ENCODE measurements around the gene DNMT3B. TPM values are rescaled to one million over a fixed set of nuclear protein-coding genes. Genes with fewer than 3 reads are reported as not detected.
"Not testable (repeated sequence)": the region's sequence is repeated elsewhere in the genome, so short reads cannot be mapped to it uniquely, and the experiment has no call there.

Gene DNMT3B
- total and polyA plus RNA-seq, 9 of the 15 experiments (the other 6 are each of a cell fraction or from before 2014, with no cell fraction given): 9.3 to 74.8 (median 49.1) TPM

- no peak for TF ChIP-seq YY1 (IDR thresholded peaks at IDR 0.05; ENCODE audit: borderline replicate concordance in 1 of 3, control insufficient read depth in 1 of 3, extremely low read depth in 1 of 3, insufficient read depth in 3 of 3, insufficient read length in 1 of 3, insufficient replicate concordance in 2 of 3, low read depth in 1 of 3, low read length in 2 of 3)
- no peak for TF ChIP-seq FOXM1 (IDR thresholded peaks at IDR 0.05; ENCODE audit: low read depth)
- TF ChIP-seq FOXM1 (CRISPR knock-in tag; IDR thresholded peaks at IDR 0.05; ENCODE audit: low read depth): no peak
Observed at GRCh38 chr20:32764005-32764960, 2.1 kb downstream of the DNMT3B start (continued).

- H3K27me3 ChIP-seq (ENCODE audit: control insufficient read depth in 2 of 2, insufficient read depth in 2 of 2, low read length in 2 of 2); H3K9me1 ChIP-seq (ENCODE audit: control insufficient read depth, insufficient read depth, low read length); H4K20me1 ChIP-seq (replicated peaks; ENCODE audit: control insufficient read depth, insufficient read depth, low read length); in situ Hi-C loops (cut with MboI); CTCF ChIA-PET (ENCODE audit: low intra/inter-chr PET ratio); H3K9me3 ChIP-seq (replicated peaks; ENCODE audit: control insufficient read depth, insufficient read depth, low read depth, low read length); BruUV-seq (replicated peaks); FAIRE-seq; TF ChIP-seq ATF3 (CRISPR knock-in tag; conservative IDR thresholded peaks at IDR 0.05): not testable (repeated sequence)
- H3K4me3 ChIP-seq: peak overlapping the region; percentile 90; the same call in 1 of the 2 replicates
- peak overlapping the region; percentile 89 for H3K4me2 ChIP-seq (ENCODE audit: insufficient read depth, low read length)
- peak overlapping the region; percentile 86 for H3K27ac ChIP-seq (ENCODE audit: extremely low read depth, low read depth, low read length)
- intact Hi-C loops (cut with micrococcal nuclease): loop anchor here (2.0 kb wide), 1 partner anchor 23 kb away; the partner anchor contains the start of gene COMMD7
- POLR2A ChIA-PET: interaction anchor here (0.6 to 3.7 kb wide), 7 partner anchors 9 to 408 kb away, joined by 3 to 30 read pairs (median 4); partner anchors contain the start of gene COMMD7
- WGBS (ENCODE audit: insufficient coverage, low coverage, missing lambda C conversion rate): 32% methylated on average over 14 of the region's 17 CpGs
- peaks cover 74% of the 10 kb centered on the region for H3K79me2 ChIP-seq (ENCODE audit: control insufficient read depth, insufficient read depth, low read length)
- DNase-seq (ENCODE audit: extremely low read depth in 1 of 4, low spot score in 3 of 4) (peak in 1 of 4 experiments; percentile 28), ATAC-seq (0 out of 3 replicates have a peak, but pooled peaks have one; percentile 1)
- H3K9ac ChIP-seq (ENCODE audit: insufficient read depth in 1 of 2, low read depth in 2 of 2, low read length in 2 of 2): peak overlapping the region in 1 of 2 experiments; percentile 86; a peak in 2 of 4 replicates
- peaks cover 27 to 49% of the 10 kb centered on the region in 2 experiments; a peak in 4 of 5 replicates for H3K4me1 ChIP-seq (replicated peaks in 1 of 2; ENCODE audit: control insufficient read depth in 2 of 2, insufficient read depth in 2 of 2, low read length in 2 of 2)
- peaks cover 49% of the 10 kb centered on the region; the same call in 2 of the 3 replicates for H3K36me3 ChIP-seq (ENCODE audit: control insufficient read depth, insufficient read depth, low read length)
- 0 out of 2 replicates have a peak overlapping the region, but pooled peaks have one; percentile 37 for H2AFZ ChIP-seq (ENCODE audit: low read depth, low read length)
- TF ChIP-seq NFE2 (IDR thresholded peaks at IDR 0.05; ENCODE audit: low read depth) (peak; percentile 55; the same call in 1 of the 2 replicates), ZNF316 (IDR thresholded peaks at IDR 0.05) (peak; percentile 82), ZNF589 (CRISPR knock-in tag; IDR thresholded peaks at IDR 0.05; ENCODE audit: low read depth) (0 out of 2 replicates have a peak, but pooled peaks have one; percentile 30), ATF3 (IDR thresholded peaks at IDR 0.05) (peak; percentile 43), MAFF (IDR thresholded peaks at IDR 0.05; ENCODE audit: low read length) (peak; percentile 23; the same call in 1 of the 2 replicates), BCOR (IDR thresholded peaks at IDR 0.05) (peak; percentile 30; the same call in 1 of the 2 replicates), C11orf30 (IDR thresholded peaks at IDR 0.05; ENCODE audit: low read depth) (peak; percentile 75; the same call in 1 of the 2 replicates), ZNF384 (IDR thresholded peaks at IDR 0.05; ENCODE audit: low read depth, low read length) (peak; percentile 76), MAFG (tag; conservative IDR thresholded peaks at IDR 0.05) (peak; percentile 66)
Observed at GRCh38 chr20:32765230-32765875, 3.2 kb downstream of the DNMT3B start.

Measured in K562 (cell line).